ENCODE measurements around the gene DDAH2.

GRCh38 chr6:31693535-31693934 is 35.6 kb downstream of the DDAH2 start:
- no peak for TF ChIP-seq ZNF274 (IDR thresholded peaks at IDR 0.05; ENCODE audit: low read depth, low read length)
- TF ChIP-seq EGR1 (IDR thresholded peaks at IDR 0.05; ENCODE audit: low read depth), result no peak
- no peak for TF ChIP-seq REST (IDR thresholded peaks at IDR 0.05; ENCODE audit: low read depth)
- no peak for TF ChIP-seq EZH2 (IDR thresholded peaks at IDR 0.05)
- TF ChIP-seq POLR2AphosphoS5 (IDR thresholded peaks at IDR 0.05; ENCODE audit: low read depth, low read length), result no peak
- TF ChIP-seq POLR2A (IDR thresholded peaks at IDR 0.05; ENCODE audit: borderline replicate concordance, extremely low read depth, insufficient read depth, insufficient read length), result no peak
- no peak for TF ChIP-seq CTCF (IDR thresholded peaks at IDR 0.05 in 2 of 3, conservative IDR thresholded peaks at IDR 0.05 in 1 of 3; ENCODE audit: borderline replicate concordance in 1 of 3, insufficient read depth in 1 of 3, low read depth in 2 of 3, low read length in 2 of 3)
- no peak for TF ChIP-seq ZFX (IDR thresholded peaks at IDR 0.05)
- TF ChIP-seq RAD21 (IDR thresholded peaks at IDR 0.05; ENCODE audit: low read depth), result no peak
